PC-9 (cell line): Measurements from ENCODE around the gene ANXA6.

ENCODE experiments used
- EZH2 ChIP-seq: fragments of 200-600 bp; sonication (generic); IDR thresholded peaks from 2 replicates; pipeline ENCODE4 v1.8.0; 2017; ENCODE audit warnings: antibody characterized with exemption, low read depth
- TF ChIP-seq, protein P1 (sequence below): fragments of 200-600 bp; sonication (generic); conservative IDR thresholded peaks from 2 replicates; pipeline ENCODE4 v1.6.1; 2017; ENCODE audit warnings: mixed run types, antibody characterized with exemption, mild to moderate bottlenecking, moderate library complexity

- TF ChIP-seq, protein P1, sequence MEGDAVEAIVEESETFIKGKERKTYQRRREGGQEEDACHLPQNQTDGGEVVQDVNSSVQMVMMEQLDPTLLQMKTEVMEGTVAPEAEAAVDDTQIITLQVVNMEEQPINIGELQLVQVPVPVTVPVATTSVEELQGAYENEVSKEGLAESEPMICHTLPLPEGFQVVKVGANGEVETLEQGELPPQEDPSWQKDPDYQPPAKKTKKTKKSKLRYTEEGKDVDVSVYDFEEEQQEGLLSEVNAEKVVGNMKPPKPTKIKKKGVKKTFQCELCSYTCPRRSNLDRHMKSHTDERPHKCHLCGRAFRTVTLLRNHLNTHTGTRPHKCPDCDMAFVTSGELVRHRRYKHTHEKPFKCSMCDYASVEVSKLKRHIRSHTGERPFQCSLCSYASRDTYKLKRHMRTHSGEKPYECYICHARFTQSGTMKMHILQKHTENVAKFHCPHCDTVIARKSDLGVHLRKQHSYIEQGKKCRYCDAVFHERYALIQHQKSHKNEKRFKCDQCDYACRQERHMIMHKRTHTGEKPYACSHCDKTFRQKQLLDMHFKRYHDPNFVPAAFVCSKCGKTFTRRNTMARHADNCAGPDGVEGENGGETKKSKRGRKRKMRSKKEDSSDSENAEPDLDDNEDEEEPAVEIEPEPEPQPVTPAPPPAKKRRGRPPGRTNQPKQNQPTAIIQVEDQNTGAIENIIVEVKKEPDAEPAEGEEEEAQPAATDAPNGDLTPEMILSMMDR: no peak
- no peak for TF ChIP-seq EZH2
Observed at GRCh38 chr5:151125421-151125820, 32.2 kb downstream of the ANXA6 start.
